OCI-LY7 (cell line): Measurements from ENCODE around the gene CYBB.

Experiments used
- CTCF ChIP-seq: fragments of 200-600 bp; sonication (generic); conservative IDR thresholded peaks from 2 replicates; pipeline ENCODE4 v1.5.1; 2014; ENCODE audit warnings: mild to moderate bottlenecking, antibody characterized with exemption, low read length, moderate library complexity, mixed read lengths
- EZH2phosphoT487 ChIP-seq: fragments of 200-600 bp; sonication (generic); IDR thresholded peaks from 2 replicates; pipeline ENCODE4 v1.6.1; 2018; ENCODE audit warnings: low read depth, borderline replicate concordance, mild to moderate bottlenecking, mixed run types, antibody characterized with exemption, low read length, moderate library complexity, mixed read lengths

- no peak for TF ChIP-seq CTCF
- no peak for TF ChIP-seq EZH2phosphoT487
These were observed 22.8 kb upstream of the CYBB start for GRCh38 chrX:37757082-37757481.
